ENCODE data around the gene HPN.

DNA sequence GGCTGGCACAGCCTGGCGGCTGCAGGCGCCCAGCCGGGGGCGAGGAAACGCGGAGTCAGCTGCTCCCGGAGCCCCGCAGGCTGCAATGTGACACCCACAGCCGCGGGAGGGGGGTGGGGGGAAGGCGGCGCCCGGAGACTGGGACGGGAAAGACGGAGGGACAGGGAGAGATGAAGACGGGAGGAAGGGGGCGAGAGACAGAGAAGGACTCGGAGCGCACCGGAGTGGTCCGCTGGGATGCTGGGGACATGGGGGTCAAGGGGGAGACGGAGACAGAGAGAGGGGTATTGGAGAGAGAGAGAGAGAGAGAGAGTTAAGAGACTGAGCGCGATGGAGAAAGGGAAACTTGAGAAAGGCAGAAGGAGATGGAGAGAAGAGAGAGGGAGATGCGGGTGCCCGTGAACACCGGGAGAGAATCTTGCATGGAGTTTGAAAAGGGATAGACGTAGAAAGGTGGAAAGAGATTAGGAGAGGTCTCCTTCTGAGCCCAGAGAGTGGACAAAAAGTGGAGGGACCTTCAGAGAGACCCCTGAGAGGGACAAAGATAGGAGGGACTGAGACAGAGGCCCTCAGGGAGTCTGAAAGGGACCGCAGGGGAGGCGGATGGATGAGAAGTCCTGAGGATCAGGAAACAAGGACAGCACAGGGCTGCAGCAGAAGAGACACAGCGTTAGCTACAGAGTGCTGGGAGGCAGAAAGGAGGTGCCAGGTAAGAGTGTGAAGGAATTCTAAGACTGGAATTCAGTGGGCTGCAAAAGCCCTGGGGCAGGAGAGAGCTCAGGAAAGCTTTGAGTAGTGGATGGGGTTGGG lies 10.2 kb upstream of the HPN start:
- TF ChIP-seq EZH2phosphoT487 (IDR thresholded peaks at IDR 0.05; ENCODE audit: low read depth) = no peak
- TF ChIP-seq, protein P1, sequence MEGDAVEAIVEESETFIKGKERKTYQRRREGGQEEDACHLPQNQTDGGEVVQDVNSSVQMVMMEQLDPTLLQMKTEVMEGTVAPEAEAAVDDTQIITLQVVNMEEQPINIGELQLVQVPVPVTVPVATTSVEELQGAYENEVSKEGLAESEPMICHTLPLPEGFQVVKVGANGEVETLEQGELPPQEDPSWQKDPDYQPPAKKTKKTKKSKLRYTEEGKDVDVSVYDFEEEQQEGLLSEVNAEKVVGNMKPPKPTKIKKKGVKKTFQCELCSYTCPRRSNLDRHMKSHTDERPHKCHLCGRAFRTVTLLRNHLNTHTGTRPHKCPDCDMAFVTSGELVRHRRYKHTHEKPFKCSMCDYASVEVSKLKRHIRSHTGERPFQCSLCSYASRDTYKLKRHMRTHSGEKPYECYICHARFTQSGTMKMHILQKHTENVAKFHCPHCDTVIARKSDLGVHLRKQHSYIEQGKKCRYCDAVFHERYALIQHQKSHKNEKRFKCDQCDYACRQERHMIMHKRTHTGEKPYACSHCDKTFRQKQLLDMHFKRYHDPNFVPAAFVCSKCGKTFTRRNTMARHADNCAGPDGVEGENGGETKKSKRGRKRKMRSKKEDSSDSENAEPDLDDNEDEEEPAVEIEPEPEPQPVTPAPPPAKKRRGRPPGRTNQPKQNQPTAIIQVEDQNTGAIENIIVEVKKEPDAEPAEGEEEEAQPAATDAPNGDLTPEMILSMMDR (IDR thresholded peaks at IDR 0.05; ENCODE audit: low read depth, low read length) = no peak

Data from OCI-LY3 (cell line).